HG02798 (cell line): ENCODE measurements around the gene KIF26A.
"Not testable (repeated sequence)": the region's sequence is repeated elsewhere in the genome, so short reads cannot be mapped to it uniquely, and the experiment has no call there.

ENCODE experiments used
- ATAC-seq: cut with Tn5 transposase; IDR thresholded peaks from one replicate; pipeline ENCODE4 v1.9.1; 2021; ENCODE audit warnings: mild to moderate bottlenecking; ENCODE audit not compliant: unreplicated experiment, poor library complexity

The KIF26A gene

DNA sequence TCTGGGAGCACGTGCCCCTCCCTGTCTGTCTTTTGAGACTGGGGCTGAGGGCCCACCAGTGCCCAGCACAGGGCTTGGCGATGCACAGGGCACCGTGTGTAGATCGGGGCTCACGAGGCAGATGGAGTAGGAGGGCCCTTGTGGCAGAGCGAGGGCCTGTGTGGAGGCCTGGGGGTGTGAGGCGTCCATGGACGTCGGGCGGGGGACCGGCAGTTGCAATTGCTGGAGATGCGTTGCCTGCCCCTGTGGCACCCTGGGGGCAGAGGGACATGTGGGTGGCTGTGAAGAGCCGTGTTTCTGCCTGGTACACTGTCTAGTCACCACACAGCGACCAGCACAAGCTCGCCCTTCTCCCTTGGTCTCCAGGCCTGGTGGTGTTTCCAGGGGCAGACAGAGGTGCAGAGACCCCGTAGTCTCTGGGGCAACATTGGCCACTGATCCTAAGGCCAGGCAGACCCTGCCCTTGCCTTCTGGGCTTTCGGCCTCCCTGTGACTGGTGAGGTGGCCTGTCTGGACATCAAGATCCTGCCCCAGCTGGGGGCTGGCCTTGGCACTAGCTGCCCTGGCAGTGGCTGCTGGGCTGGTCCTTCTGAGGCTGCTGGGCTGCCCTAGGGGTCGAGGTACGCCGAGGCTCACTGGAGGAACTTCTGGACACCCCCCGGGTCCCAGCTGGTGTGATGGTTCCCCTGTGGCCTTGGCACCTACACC is 14.5 kb downstream of the KIF26A start:
- no peak for ATAC-seq

DNA sequence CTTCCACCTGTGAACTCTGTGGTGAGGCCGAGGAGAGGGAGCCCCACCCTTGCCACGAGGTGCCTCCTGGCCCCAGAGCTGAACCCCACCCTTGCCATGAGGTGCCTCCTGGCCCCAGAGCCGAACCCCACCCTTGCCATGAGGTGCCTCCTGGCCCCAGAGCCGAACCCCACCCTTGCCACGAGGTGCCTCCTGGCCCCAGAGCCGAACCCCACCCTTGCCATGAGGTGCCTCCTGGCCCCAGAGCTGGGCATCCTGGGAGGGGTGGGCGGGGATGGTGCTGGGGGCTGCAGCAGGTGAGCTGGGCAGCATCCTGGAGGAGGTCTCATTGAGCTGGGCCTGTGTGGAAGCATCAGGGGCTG is 15.0 kb downstream of the KIF26A start:
- ATAC-seq, result not testable (repeated sequence)

DNA sequence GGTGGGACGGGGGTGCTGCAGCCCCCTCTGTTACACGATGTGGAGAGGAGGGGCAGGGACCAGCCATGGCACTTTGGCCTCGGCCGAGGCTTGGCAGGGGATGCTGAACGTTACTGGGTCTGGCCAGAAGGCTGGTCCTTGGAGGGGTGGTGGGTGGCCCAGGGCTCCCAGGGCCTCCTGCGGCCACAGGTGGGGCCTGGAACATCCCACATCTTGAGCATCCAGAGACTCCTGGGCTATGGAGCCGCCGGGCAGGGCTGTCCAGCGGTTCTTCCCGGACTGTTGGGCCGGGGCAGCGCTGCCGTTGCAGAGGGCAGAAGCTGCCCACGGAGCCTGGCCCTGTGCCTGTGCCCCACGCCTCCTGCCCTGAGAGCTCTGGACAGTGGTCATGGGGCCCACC is 15.9 kb downstream of the KIF26A start:
- no peak for ATAC-seq

DNA sequence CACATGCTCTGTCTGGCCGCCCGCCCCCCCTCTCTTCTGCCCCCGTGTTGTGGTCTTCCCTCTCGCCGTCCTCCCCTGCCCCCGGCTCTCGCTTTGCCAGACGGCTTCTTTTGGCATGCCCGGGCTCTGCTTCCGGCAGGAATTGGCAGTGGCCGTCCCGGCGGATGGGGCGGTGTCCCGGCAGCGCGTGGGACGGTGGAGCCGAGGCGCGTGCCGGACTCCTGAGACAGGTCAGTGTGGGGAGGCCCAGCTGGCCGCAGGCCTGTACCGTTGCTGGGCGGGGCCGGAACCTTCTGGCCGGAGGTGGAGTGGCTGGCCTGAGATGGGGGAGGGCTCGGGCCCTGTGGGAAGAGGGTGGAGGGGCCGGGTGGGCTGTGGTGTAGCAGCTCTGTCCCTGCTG is 17.1 kb downstream of the KIF26A start:
- ATAC-seq, result no peak

DNA sequence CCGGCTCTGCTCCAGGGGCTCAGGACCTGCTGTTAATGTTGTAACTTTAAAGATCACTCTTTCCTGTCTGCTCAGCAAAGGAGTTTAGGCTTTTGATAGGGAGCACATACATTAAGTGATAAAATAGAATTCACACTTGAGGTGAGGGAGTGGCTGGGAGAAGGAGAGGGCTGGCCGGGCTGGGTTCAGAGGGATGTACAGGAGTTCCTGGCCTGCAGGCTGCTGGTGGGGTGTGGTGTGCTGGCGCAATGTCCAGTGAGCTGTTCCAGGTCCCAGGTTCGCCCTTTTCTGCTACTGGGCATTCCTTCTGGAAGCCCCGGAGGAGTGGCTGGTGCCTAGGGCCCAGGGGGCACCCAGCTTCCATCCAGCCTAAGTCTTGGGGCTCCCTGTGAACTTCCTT is 17.8 kb downstream of the KIF26A start:
- ATAC-seq, result no peak

DNA sequence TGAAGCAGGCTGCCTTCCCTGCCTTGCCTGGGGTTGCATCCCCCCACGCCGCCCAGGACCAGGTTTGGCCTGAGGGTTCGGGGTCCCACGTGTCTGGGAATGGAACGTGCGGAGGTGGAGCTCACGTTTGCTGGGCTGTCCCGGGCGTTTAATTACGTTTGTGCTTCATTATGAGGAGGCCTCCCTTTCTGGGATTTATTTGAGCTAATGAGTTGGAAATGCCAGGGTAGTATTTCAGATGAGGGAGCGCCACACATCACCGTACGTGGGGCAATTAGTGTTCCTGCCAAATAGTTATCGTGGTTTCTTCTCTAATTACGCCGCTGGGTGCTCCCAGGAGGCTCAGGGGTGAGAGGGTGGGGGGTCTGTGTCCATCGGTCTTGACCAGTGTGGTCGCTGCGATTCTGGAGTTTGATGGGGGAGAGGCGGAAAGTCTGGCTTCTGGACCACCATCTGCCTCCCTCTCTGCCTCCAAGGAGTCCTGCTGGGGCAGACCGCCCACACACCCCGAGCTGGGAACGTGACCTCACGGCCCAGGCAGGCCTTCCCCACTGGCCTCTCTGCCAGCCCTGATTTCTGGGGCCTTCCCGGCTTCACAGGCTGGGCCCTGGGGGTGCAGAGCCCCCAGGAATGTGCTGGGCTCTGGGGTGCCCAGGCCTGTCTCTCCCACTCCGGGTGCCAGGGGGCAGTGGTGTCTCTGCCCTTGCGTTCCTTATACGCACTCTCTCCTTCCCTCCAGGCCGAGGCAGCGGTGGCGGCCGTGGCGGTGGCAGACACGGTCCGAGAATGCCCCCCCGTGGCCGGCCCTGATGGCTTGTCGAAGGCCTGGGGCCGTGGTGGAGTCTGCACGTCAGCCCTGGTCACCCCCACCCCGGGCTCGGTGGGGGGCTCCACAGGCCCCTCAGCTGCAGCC is 18.9 kb downstream of the KIF26A start:
- no peak for ATAC-seq

DNA sequence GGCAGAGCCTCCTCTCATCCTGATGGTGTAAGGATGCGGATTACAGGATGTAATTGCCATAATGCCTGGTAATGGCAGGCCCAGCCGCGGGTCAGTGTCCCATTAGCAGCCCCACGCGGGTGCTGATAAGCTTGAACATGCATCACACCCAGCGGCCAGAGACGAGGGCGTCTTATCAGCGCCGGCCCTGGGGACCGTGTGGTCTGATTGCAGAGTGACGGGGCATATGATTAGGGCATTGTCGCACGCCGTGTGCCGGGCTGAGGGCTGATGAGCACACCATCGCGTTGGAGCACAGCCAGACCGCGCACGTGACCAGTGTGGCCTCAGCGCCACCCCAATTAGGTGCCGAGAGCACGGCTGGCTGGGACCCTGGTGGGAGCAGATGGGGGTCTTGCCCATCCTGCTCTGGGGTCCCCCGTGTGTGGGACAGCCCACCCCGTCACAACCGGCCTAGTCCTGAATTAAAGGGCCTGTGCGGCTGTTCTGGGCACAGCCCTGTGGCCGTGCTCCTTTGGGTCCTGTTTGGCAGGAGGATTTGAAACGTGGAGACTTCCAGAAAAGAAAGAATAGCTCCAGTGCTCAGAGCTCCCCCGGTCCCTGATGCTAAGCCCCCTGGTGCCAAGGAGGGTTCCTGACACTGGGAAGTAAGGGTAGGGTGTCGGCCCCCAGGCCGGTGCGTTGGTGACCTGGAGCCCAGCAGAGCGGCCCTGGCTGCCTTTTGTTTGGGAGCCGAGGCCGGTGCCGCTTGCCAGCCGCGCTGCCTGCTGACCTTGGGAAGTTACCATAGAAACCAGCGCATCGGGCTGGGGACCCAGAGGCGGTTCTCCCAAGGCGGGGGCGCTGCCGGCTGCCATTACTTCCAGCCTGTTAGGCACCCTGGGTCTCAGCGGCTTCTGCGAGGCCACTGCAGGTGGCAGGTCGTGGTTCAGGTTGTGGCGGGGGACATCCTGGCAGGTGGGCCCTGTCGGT is 20.7 kb downstream of the KIF26A start:
- ATAC-seq, result no peak

DNA sequence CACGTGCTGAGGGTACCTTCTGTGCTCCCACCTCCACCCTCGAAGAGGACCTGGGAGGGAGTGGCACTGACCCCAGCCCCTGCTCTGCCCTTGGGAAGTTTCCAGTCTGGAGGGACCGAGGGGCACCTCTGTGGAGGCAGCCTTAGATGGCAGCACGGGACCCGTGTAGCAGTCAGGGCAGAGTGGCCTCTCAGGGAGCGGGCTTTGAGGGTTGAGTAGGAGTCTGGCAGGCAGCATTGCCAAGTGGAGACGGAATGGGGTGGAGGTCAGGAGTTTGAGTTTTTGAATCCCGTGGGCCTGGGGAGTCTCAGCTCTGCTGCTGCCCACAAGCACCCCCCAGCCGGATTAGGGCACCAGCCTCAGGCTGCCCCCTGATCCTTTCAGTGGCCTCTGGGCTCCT is 21.6 kb downstream of the KIF26A start:
- no peak for ATAC-seq

DNA sequence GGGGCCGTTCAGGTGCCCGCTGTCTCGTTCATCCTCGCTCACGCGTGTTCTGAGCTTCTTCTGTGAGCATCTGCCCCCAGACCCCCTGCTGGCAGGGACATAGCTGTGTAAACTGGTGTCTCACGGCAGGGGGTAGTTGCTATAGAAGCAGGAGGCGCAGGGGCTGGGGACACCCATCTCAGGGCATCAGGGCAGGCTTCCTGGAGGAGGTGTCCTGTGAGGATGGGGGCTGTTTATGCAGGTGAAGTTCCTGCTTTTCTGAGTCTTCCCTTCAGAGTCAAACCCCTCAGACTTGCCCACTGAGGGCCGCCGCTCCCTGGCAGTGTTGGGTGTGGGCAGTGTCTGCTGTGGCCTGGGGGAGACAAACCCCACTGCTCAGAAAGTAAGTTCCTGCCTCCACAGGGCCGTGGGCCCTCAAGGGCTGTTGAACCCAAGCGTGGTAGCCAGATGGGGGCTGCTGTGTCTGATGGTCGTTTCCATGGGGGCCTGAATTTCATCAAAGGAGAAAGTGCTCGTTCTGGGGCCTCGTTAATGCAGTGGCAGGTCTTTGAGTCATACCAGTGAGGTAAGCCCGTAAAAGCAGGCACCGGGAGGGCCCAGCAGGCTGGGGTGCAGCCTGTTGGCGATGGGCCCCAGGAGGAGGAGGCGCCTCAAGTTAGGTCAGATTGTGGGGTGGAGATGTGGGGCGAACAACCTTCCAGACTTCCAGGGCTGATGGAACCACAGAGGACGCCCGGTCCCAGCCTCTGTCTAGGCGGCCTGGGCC is 23.4 kb downstream of the KIF26A start:
- no peak for ATAC-seq

DNA sequence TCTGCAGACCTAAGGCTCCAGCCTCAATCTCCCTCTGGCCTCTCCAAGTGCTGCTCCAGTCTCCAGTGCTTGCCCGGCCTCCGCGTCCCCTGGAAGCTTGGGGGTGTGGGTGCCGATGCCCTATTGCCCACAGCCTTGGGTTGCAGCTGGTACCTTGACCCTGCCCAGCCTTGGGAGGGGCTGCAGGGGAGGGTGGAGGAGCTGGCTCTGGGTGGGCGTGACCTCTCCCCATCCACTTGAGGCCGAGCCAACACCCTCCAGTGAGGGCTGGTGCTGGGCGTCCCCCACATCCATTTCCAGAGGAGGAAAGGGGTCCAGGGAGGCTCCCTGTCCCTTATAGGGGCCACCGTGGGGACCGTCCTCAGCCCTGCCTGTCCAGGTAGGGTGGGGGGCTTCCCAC is 24.1 kb downstream of the KIF26A start:
- no peak for ATAC-seq

DNA sequence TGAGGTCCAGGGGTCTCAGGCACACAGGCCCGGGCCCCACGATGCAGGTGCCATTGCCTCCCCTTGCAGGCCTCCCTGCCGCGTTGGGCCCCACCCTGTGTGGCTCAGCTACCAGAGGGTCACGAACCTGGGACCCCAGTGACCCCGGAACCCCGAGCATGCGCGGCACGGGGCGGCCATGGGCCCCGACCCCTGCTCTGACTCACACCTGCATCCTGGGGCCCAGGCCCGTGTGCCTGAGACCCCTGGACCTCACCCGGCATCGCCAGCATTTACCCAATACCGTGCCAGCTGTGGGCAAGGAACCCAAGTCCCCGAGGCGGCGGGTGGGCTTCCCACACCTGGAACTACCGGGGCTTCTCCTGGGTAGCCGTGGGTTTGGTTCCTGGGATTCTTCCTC is 25.2 kb downstream of the KIF26A start:
- no peak for ATAC-seq

DNA sequence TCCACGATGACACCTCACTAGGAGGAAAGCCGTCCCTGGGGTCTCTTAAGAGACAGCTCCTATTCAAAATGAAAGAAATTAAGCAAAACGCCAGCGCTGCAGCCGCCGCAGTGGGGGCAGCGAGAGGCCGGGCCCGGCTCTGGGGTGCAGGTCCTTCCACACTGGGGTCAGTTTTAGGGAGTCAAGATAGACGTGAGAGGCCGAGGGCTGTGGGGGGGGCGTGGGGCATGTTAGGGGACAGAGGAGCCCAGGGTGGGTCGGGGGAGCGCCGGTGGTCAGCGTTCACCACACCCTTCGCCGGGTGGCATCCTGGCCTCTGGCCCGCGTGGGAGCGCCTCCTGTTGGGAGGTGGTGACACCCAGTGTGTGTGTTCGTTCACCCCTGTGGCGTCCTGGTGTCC is 25.7 kb downstream of the KIF26A start:
- no peak for ATAC-seq

DNA sequence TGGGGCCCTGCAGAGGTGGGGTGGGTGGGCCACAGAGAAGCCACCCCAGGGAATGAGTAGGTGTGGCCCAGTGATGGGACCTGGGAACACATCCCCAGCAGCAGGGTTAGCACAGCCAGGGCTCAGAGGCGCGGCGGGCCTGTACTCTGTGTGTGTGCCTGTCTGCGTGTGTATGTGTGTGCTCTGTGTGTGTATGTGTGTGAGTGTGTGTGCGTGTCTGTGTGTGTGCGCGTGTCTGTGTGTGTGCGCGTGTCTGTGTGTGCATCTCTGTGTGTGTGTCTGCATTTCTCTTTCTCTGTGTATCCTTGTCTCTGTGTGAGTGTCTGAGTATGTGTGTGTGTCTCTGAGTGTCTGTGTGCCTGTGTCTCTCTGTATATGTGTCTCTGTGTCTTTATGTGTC is 26.1 kb downstream of the KIF26A start:
- no peak for ATAC-seq

DNA sequence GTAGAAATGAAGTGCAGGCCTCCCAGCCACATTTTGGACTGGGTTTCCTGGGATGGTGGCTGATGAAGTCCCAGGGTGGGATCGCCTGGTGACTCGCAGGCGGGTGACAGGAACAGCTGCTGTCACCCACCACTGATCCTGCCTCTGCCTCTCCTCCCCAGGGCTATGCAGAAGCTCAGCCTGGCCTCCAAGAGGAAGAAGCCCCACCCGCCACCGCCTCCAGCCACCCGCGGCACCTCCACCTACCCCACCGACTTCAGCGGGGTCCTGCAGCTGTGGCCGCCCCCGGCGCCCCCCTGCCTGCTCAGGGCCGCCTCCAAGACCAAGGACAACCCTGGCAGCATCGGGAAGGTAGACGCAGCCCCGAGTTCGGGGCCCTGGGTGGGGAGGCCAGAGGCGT is 28.3 kb downstream of the KIF26A start:
- ATAC-seq, result no peak

DNA sequence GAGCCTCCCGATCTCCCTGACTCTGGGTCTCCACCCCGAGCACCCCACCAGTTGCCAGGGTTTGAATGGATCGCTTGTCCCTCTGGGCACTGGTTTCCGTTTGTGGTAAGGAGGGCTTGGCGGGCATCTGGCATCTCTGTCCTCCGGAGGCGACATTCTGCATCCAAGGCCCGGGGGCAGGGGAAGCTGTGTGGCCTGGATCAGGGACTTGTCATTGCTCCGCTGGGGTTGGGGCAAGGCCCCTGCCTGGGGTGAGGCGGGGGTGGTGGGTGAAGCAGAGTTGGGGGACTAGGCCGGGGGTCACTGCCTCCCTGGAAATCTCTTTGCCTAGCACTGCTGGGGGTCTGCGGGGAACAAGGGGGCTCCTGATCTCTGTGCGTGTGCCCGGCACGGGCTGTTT is 30.2 kb downstream of the KIF26A start:
- ATAC-seq, result no peak

DNA sequence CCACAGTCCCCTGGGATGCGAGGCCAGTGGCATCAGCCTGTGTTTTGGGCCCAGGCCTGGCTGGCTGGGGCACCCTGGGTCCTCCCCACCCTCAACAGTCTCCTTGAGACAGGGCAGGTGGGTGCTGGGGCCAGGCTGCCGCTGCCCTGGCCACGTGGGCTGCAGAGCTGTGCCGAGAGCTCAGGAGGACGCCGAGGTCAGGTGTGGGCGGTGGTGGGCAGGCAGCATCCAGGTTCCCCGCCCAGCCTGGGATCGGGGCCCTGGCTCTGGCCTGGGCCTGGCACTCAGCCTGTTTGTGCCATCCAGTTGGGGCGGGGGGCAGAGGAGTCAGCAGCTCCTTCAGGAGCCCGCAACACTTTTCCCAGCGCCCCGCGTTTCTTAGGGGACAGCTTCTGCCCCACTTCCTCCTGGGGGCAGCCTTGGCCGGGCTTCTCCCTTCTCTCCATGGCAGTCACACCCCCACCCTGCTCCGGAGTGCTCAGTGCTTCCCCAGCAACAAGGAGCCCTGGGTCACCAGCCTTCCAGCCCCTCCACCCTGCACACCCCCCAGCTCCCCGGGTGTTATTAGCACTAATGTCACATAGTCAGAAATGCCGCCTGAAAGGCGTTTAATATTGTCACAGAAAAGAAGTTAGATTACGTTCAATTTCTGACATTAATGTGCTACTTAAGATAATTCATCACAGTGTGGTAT is 30.8 kb downstream of the KIF26A start:
- no peak for ATAC-seq

DNA sequence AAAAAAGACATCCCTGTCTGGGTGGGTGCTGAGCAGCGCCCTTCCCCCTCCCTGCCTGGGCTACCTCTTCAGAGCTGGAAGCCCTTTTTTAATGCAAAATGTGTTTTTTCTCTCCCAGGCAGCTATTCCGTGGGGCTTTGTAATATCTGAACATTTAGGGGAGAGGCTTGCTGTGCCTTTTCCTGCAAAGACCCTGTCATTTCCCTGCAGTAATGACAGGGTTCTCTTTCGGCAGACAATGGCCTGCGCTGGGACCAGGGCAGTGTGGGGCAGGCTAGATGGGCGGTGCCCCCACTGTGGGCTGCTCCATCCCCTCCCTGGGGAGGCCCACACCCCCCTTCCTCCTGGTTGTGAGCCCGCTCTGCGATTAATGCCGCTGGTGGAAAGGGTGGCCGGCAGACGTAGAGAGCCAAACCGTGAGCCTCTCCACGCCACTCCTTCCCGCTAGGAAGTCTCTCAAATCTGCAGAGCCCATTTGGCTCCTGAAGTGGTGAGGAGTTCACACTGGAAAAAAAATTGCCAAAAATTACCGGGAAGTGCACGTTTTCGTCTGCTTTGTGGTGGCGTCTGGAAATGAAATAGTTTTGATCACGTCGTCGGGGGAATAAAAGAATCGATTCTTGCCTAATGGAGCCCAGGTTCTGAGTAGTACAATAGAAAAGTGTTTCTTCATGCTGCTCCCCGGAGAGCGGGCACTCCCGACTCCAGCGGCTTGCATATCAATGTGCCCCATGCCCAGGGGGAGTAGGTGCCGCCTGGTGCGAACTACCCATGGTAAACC is 31.5 kb downstream of the KIF26A start:
- ATAC-seq, result no peak

DNA sequence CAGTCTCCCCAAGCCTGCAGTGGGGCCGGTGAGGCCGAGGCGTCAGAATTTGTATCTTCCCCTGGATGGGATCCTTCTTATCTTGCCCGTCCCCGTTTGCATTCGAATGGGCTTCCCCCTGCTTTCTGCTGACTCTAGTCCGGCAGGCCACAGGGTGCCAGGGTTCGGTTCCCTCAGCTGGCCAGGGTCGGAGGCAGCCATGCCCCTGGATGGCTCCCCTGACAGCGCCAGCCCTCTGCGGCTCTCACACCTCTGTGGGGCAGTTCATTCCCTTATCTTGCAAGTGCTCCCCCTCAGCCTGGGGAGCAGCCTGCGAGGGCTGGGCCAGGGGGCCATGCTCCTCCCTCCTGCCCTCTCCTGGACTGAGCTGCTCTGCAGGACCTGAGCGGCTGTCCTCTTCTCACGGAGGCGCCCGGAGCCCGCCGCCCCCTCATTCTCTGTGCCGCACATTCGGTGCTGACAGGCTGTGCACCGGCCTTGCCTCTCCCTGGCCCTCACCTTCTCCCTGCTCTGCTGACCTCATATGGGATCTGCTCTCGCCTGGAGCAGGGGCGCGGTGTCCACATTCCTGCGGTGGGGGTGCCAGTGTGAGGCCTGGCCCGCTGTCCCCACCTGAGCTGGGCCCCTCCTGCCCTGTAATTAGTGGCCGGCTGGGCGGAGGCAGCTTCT is 32.8 kb downstream of the KIF26A start:
- ATAC-seq, result no peak
